Right atrium auricular region (tissue), 2 donors: Measurements from ENCODE around the gene PIPOX. TPM values are rescaled to one million over a fixed set of nuclear protein-coding genes. Genes with fewer than 3 reads are reported as not detected.

ENCODE experiments used
- DNase-seq: peaks from one replicate; pipeline ENCODE4 v3.0.0-alpha.2; 2019; ENCODE audit warnings: low spot score
- H3K27ac ChIP-seq, 2 donors: fragments of 200-600 bp; sonication (generic); 1 replicate in 1 of 2; 2 replicates in 1 of 2; pipeline ENCODE4 v1.5.1; 2016 to 2019
- H3K27me3 ChIP-seq, 2 donors: fragments of 200-600 bp; sonication (generic); one replicate each; pipeline versions ENCODE4 v1.5.1 to v1.6.0; 2017 to 2019
- H3K36me3 ChIP-seq: fragments of 200-600 bp; sonication (generic); one replicate; pipeline ENCODE4 v1.5.1; 2016
- H3K4me1 ChIP-seq, 2 donors: fragments of 200-600 bp; sonication (generic); one replicate each; pipeline versions ENCODE4 v1.5.1 to v1.6.0; 2017 to 2019
- H3K4me3 ChIP-seq, 2 donors: fragments of 200-600 bp; sonication (generic); 1 replicate in 1 of 2; 2 replicates in 1 of 2; pipeline ENCODE4 v1.5.1; 2017 to 2019; ENCODE audit warnings: mild to moderate bottlenecking in 1 of 2, moderate library complexity in 1 of 2
- H3K9me3 ChIP-seq, 2 donors: fragments of 200-600 bp; sonication (generic); one replicate each; pipeline ENCODE4 v1.5.1; 2019
- total RNA-seq, 2 donors: library from RNA; depleted of rRNA; stranded (reverse); fragments of >200 nt; gene quantifications; one replicate each; pipeline ENCODE4 v1.1.0, GENCODE V29; 2016
- TF ChIP-seq, protein P1 (sequence below), 2 donors: fragments of 200-600 bp; sonication (generic); IDR thresholded peaks; one replicate each; pipeline ENCODE4 v1.5.1; 2019; ENCODE audit warnings: antibody characterized with exemption in 2 of 2

Gene PIPOX
- total RNA-seq, 2 donors from 2014 or later, result 0.37 to 0.79 TPM

- H3K27me3 ChIP-seq, result no peaks in the 10 kb centered on the region
- H3K4me3 ChIP-seq, result no peak overlapping the region
- no peak for DNase-seq
- no peaks in the 10 kb centered on the region for H3K4me1 ChIP-seq
- H3K27ac ChIP-seq, result no peak overlapping the region
- TF ChIP-seq, protein P1, sequence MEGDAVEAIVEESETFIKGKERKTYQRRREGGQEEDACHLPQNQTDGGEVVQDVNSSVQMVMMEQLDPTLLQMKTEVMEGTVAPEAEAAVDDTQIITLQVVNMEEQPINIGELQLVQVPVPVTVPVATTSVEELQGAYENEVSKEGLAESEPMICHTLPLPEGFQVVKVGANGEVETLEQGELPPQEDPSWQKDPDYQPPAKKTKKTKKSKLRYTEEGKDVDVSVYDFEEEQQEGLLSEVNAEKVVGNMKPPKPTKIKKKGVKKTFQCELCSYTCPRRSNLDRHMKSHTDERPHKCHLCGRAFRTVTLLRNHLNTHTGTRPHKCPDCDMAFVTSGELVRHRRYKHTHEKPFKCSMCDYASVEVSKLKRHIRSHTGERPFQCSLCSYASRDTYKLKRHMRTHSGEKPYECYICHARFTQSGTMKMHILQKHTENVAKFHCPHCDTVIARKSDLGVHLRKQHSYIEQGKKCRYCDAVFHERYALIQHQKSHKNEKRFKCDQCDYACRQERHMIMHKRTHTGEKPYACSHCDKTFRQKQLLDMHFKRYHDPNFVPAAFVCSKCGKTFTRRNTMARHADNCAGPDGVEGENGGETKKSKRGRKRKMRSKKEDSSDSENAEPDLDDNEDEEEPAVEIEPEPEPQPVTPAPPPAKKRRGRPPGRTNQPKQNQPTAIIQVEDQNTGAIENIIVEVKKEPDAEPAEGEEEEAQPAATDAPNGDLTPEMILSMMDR (IDR thresholded peaks at IDR 0.05), result no peak
- no peaks in the 10 kb centered on the region for H3K9me3 ChIP-seq
- H3K36me3 ChIP-seq, result peaks cover 100% of the 10 kb centered on the region
These were observed 53.2 kb downstream of the PIPOX start for GRCh38 chr17:29096094-29096493.

DNA sequence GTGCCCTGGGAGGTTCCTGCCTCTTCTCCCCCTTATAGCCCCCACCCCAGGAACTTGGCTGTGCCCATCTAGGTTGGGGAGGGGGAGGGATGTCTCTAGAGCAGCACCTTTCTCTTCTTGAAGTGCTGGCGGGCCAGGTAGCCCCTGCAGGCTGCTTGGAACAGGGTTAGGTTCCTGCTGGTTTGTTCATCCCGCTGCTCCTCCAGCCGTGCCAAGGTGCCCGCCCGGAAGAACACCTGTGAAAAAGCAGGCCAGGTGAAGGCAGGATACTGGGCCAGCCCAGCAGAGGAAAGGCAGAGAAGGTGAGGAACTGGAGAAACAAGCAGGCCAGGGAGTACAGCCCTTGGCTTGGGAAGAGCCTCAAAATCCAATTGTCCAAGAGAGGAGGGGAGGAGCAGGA, 56.6 kb downstream of the PIPOX start:
- no peaks in the 10 kb centered on the region for H3K27me3 ChIP-seq
- H3K4me3 ChIP-seq, result no peak overlapping the region
- peaks cover 100% of the 10 kb centered on the region for H3K36me3 ChIP-seq
- no peaks in the 10 kb centered on the region for H3K9me3 ChIP-seq
- H3K4me1 ChIP-seq, result no peaks in the 10 kb centered on the region
- H3K27ac ChIP-seq, result no peak overlapping the region
- TF ChIP-seq, protein P1 (IDR thresholded peaks at IDR 0.05), result no peak
- no peak for DNase-seq

DNA sequence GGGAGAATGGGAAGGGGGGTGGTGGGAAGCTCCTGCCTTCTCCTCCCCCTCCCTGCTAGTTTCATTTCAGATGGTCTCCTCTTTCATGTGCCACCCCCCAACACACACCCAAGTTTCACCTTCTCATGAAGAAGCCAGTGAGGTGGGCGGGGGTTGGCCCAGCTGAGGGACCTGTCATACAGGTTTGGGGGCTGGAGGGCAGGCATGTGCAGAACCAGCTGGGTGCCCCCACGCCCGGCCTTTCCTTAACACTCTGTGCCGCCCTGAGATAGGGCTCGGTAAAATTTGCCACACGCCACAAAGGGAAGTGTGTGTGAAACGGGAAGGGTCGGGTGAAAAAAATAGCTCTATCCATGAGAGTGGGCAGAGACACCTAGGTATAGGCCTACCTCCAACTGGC, 57.4 kb downstream of the PIPOX start:
- Histone ChIP-seq H3K27ac (no peak overlapping the region), H3K4me3 (no peak overlapping the region), H3K4me1 (no peaks in the 10 kb centered on the region), H3K36me3 (peaks cover 98% of the 10 kb centered on the region), H3K9me3 (no peaks in the 10 kb centered on the region), H3K27me3 (no peaks in the 10 kb centered on the region)
- TF ChIP-seq, protein P1 (IDR thresholded peaks at IDR 0.05), result no peak
- no peak for DNase-seq

GRCh38 chr17:29102046-29102445, 59.1 kb downstream of the PIPOX start:
- no peak overlapping the region for H3K4me3 ChIP-seq
- H3K9me3 ChIP-seq, result no peaks in the 10 kb centered on the region
- TF ChIP-seq, protein P1 (IDR thresholded peaks at IDR 0.05), result no peak
- no peak overlapping the region for H3K27ac ChIP-seq
- peaks cover 98% of the 10 kb centered on the region for H3K36me3 ChIP-seq
- no peaks in the 10 kb centered on the region for H3K27me3 ChIP-seq
- H3K4me1 ChIP-seq, result no peaks in the 10 kb centered on the region
- DNase-seq, result no peak

- H3K27ac ChIP-seq, result no peak overlapping the region
- TF ChIP-seq, protein P1 (IDR thresholded peaks at IDR 0.05), result no peak
These were observed 59.8 kb downstream of the PIPOX start for GRCh38 chr17:29102741-29103181.

DNA sequence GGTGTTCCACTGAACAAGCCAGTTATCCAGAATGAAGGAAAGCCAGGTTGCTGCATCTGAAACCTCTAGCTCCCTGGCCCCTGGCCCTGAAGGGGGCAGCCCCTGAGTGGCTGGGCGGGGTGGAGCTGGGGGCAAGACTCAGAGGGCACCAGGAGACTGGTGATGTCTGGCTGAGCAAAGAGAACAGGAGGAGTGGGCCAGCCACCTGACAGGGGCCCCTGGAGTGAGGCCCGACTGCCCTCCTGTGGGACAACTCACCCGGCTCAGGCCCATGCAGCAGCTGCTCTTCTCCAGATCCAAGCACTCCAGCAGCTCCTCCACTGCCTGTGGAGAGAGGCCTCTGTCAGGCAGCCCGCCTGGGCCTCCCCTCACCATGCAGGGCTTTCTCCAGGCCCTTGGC, 60.4 kb downstream of the PIPOX start:
- H3K4me1 ChIP-seq, result peaks cover 0 to 6% of the 10 kb centered on the region in 2 donors
- no peaks in the 10 kb centered on the region for H3K27me3 ChIP-seq
- H3K36me3 ChIP-seq, result peaks cover 94% of the 10 kb centered on the region
- H3K4me3 ChIP-seq, result no peak overlapping the region
- H3K9me3 ChIP-seq, result no peaks in the 10 kb centered on the region
- TF ChIP-seq, protein P1 (IDR thresholded peaks at IDR 0.05), result no peak
- no peak for DNase-seq
- no peak overlapping the region for H3K27ac ChIP-seq

More at GRCh38 chr17:29102741-29103181, 59.8 kb downstream of the PIPOX start:
- Histone ChIP-seq H3K9me3 (no peaks in the 10 kb centered on the region), H3K4me3 (no peak overlapping the region), H3K4me1 (no peaks in the 10 kb centered on the region), H3K27me3 (no peaks in the 10 kb centered on the region), H3K36me3 (peaks cover 97% of the 10 kb centered on the region)
- DNase-seq, result no peak
